Stimulated activated CD4-positive, alpha-beta T cell treated with anti-CD3 and anti-CD28 coated beads, TNF-alpha, amount 100 ng/mL, for 24 hours (primary cell): ENCODE results near the gene NTM.

ENCODE experiments used
- DNase-seq, 3 experiments: peaks; one replicate each; pipeline ENCODE4 v3.0.0-alpha.2; 2020; ENCODE audit warnings: low read depth in 3 of 3

NTM gene

GRCh38 chr11:132006884-132007580 is 636.6 kb downstream of the NTM start:
- no peak for DNase-seq

GRCh38 chr11:132008226-132008625 is 637.8 kb downstream of the NTM start:
- DNase-seq: no peak

- no peak for DNase-seq
Measured at GRCh38 chr11:132008872-132009271, 638.5 kb downstream of the NTM start.

- DNase-seq: no peak
Measured at GRCh38 chr11:132020001-132020400, 649.6 kb downstream of the NTM start.

GRCh38 chr11:132022285-132022684 is 651.9 kb downstream of the NTM start:
- DNase-seq: no peak

- DNase-seq: no peak
Measured at GRCh38 chr11:132022733-132023478, 652.5 kb downstream of the NTM start.

GRCh38 chr11:132024587-132025295 is 654.3 kb downstream of the NTM start:
- DNase-seq: no peak

GRCh38 chr11:132026746-132027145 is 656.3 kb downstream of the NTM start:
- DNase-seq: no peak

- DNase-seq: no peak
Measured at GRCh38 chr11:132028380-132029240, 658.2 kb downstream of the NTM start.

GRCh38 chr11:132030896-132031295 is 660.5 kb downstream of the NTM start:
- DNase-seq: no peak

- DNase-seq: no peak
Measured at GRCh38 chr11:132032555-132032954, 662.1 kb downstream of the NTM start.

- DNase-seq: no peak
Measured at GRCh38 chr11:132033051-132033450, 662.6 kb downstream of the NTM start.

GRCh38 chr11:132035228-132035627 is 664.8 kb downstream of the NTM start:
- DNase-seq: no peak

- DNase-seq: no peak
Measured at GRCh38 chr11:132035766-132036165, 665.4 kb downstream of the NTM start.

GRCh38 chr11:132036220-132036619 is 665.8 kb downstream of the NTM start:
- DNase-seq: no peak

GRCh38 chr11:132036746-132037466 is 666.5 kb downstream of the NTM start:
- DNase-seq: no peak

- DNase-seq: no peak
Measured at GRCh38 chr11:132037467-132037862, 667.0 kb downstream of the NTM start.

- DNase-seq: no peak
Measured at GRCh38 chr11:132037956-132038355, 667.5 kb downstream of the NTM start.

GRCh38 chr11:132039521-132039920 is 669.1 kb downstream of the NTM start:
- no peak for DNase-seq

GRCh38 chr11:132042296-132042695 is 671.9 kb downstream of the NTM start:
- no peak for DNase-seq

- DNase-seq: no peak
Measured at GRCh38 chr11:132043714-132044113, 673.3 kb downstream of the NTM start.
